T-helper 22 cell (primary cell): Measurements from ENCODE around the gene PSG6.
"Not testable (repeated sequence)": the region's sequence is repeated elsewhere in the genome, so short reads cannot be mapped to it uniquely, and the experiment has no call there.

Experiments
- DNase-seq: peaks from one replicate; pipeline ENCODE4 v3.0.0-alpha.2; 2020; ENCODE audit warnings: low read depth

PSG6 gene

GRCh38 chr19:42917634-42918033 is at the start of gene PSG6:
PSG6 (minus strand) TSS chr19:42917894; CDS start chr19:42917792, 102 bp downstream.
- not testable (repeated sequence) for DNase-seq

GRCh38 chr19:42965176-42965575 is 47.5 kb upstream of the PSG6 start:
- DNase-seq = no peak

- DNase-seq = no peak
These were observed 43.4 kb upstream of the PSG6 start for GRCh38 chr19:42961119-42961518.

- DNase-seq = not testable (repeated sequence)
These were observed 34.4 kb upstream of the PSG6 start for GRCh38 chr19:42952126-42952525.

GRCh38 chr19:42951476-42951875 is 33.8 kb upstream of the PSG6 start:
- not testable (repeated sequence) for DNase-seq

- no peak for DNase-seq
These were observed 24.6 kb upstream of the PSG6 start for GRCh38 chr19:42942187-42942789.

- DNase-seq = not testable (repeated sequence)
These were observed 19.4 kb upstream of the PSG6 start, which contains the start of gene PSG7 for GRCh38 chr19:42937107-42937506. PSG7 (minus strand) TSS chr19:42937207; CDS start chr19:42937076, 131 bp downstream.

- not testable (repeated sequence) for DNase-seq
These were observed 17.0 kb upstream of the PSG6 start for GRCh38 chr19:42934726-42935125.

- not testable (repeated sequence) for DNase-seq
These were observed 16.5 kb upstream of the PSG6 start for GRCh38 chr19:42934183-42934582.

GRCh38 chr19:42933412-42933811 is 15.7 kb upstream of the PSG6 start:
- not testable (repeated sequence) for DNase-seq

GRCh38 chr19:42932485-42933101 is 14.9 kb upstream of the PSG6 start:
- DNase-seq = not testable (repeated sequence)

- DNase-seq = not testable (repeated sequence)
These were observed 12.5 kb upstream of the PSG6 start for GRCh38 chr19:42930214-42930613.

GRCh38 chr19:42928896-42929295 is 11.2 kb upstream of the PSG6 start:
- DNase-seq = no peak

GRCh38 chr19:42926781-42927180 is 9.1 kb upstream of the PSG6 start:
- DNase-seq = no peak

- DNase-seq = not testable (repeated sequence)
These were observed 5.4 kb upstream of the PSG6 start for GRCh38 chr19:42923106-42923505.

- DNase-seq = not testable (repeated sequence)
These were observed 3.3 kb upstream of the PSG6 start for GRCh38 chr19:42920971-42921370.

- DNase-seq = no peak
These were observed 2.0 kb upstream of the PSG6 start for GRCh38 chr19:42919757-42920079.

GRCh38 chr19:42919070-42919756 is 1.5 kb upstream of the PSG6 start:
- not testable (repeated sequence) for DNase-seq

- not testable (repeated sequence) for DNase-seq
These were observed 829 bp upstream of the PSG6 start for GRCh38 chr19:42918377-42919069.

- DNase-seq = not testable (repeated sequence)
These were observed 763 bp downstream of the PSG6 start for GRCh38 chr19:42916931-42917330.

- DNase-seq = not testable (repeated sequence)
These were observed 4.2 kb downstream of the PSG6 start for GRCh38 chr19:42913516-42913915.

GRCh38 chr19:42912941-42913340 is 4.8 kb downstream of the PSG6 start:
- not testable (repeated sequence) for DNase-seq

- not testable (repeated sequence) for DNase-seq
These were observed 6.0 kb downstream of the PSG6 start for GRCh38 chr19:42911731-42912130.
